Measurements from ENCODE around the gene SULT1B1. TPM values are rescaled to one million over a fixed set of nuclear protein-coding genes. Genes with fewer than 3 reads are reported as not detected.

Gene SULT1B1
- total RNA-seq, 2 experiments from 2014 or later = 0.08 TPM; not detected in 1

- CTCF ChIA-PET (ENCODE audit: unreplicated experiment) = no interaction called here
Observed at GRCh38 chr4:69731241-69731640, 29.2 kb downstream of the SULT1B1 start.

GRCh38 chr4:69730002-69730401, 30.4 kb downstream of the SULT1B1 start:
- H3K9me3 ChIP-seq (ENCODE audit: low read length) = no peaks in the 10 kb centered on the region
- no peak overlapping the region for H2AFZ ChIP-seq (ENCODE audit: low read length)
- no peak overlapping the region for H3K4me3 ChIP-seq (ENCODE audit: low read depth, low read length, poor library complexity, severe bottlenecking)
- ChIA-PET POLR2A (no interaction called here), CTCF (ENCODE audit: unreplicated experiment) (no interaction called here)
- no peaks in the 10 kb centered on the region for H3K4me1 ChIP-seq (ENCODE audit: insufficient read depth, low read length, poor library complexity, severe bottlenecking)
- H3K79me2 ChIP-seq (ENCODE audit: insufficient read depth, low read depth, low read length) = no peaks in the 10 kb centered on the region
- BruUV-seq (replicated peaks) = no TSS peak
- H3K9me2 ChIP-seq (ENCODE audit: insufficient read depth, low read length) = no peaks in the 10 kb centered on the region
- no peak for TF ChIP-seq CTCF (conservative IDR thresholded peaks at IDR 0.05; ENCODE audit: low read length)
- no peak for TF ChIP-seq EZH2phosphoT487 (IDR thresholded peaks at IDR 0.05; ENCODE audit: borderline replicate concordance, low read depth, low read length)
- H3K36me3 ChIP-seq (ENCODE audit: insufficient read depth, low read length) = no peaks in the 10 kb centered on the region
- intact Hi-C loops (cut with micrococcal nuclease; ENCODE audit: unreplicated experiment) = no loop called here
- H3K27ac ChIP-seq (ENCODE audit: low read depth, low read length, poor library complexity, severe bottlenecking) = no peak overlapping the region
- H4K20me1 ChIP-seq (ENCODE audit: insufficient read depth, low read length) = no peaks in the 10 kb centered on the region
- no peak overlapping the region for H3K4me2 ChIP-seq (ENCODE audit: low read length)
- no peak for DNase-seq (ENCODE audit: low spot score)

More at GRCh38 chr4:69731241-69731640, 29.2 kb downstream of the SULT1B1 start:
- H3K9me2 ChIP-seq (ENCODE audit: insufficient read depth, low read length) = no peaks in the 10 kb centered on the region
- no peak for TF ChIP-seq CTCF (conservative IDR thresholded peaks at IDR 0.05; ENCODE audit: low read length)
- no peak for TF ChIP-seq EZH2phosphoT487 (IDR thresholded peaks at IDR 0.05; ENCODE audit: borderline replicate concordance, low read depth, low read length)
- no TSS peak for BruUV-seq (replicated peaks)
- H2AFZ ChIP-seq (ENCODE audit: low read length) = no peak overlapping the region
- no peaks in the 10 kb centered on the region for H4K20me1 ChIP-seq (ENCODE audit: insufficient read depth, low read length)
- POLR2A ChIA-PET = no interaction called here
- H3K4me2 ChIP-seq (ENCODE audit: low read length) = no peak overlapping the region
- no peaks in the 10 kb centered on the region for H3K36me3 ChIP-seq (ENCODE audit: insufficient read depth, low read length)
- H3K79me2 ChIP-seq (ENCODE audit: insufficient read depth, low read depth, low read length) = no peaks in the 10 kb centered on the region
- intact Hi-C loops (cut with micrococcal nuclease; ENCODE audit: unreplicated experiment) = no loop called here
- DNase-seq (ENCODE audit: low spot score) = no peak
- no peaks in the 10 kb centered on the region for H3K4me1 ChIP-seq (ENCODE audit: insufficient read depth, low read length, poor library complexity, severe bottlenecking)
- no peak overlapping the region for H3K27ac ChIP-seq (ENCODE audit: low read depth, low read length, poor library complexity, severe bottlenecking)
- no peaks in the 10 kb centered on the region for H3K9me3 ChIP-seq (ENCODE audit: low read length)
- no peak overlapping the region for H3K4me3 ChIP-seq (ENCODE audit: low read depth, low read length, poor library complexity, severe bottlenecking)

- no TSS peak for BruUV-seq (replicated peaks)
- H3K9me2 ChIP-seq (ENCODE audit: insufficient read depth, low read length) = no peaks in the 10 kb centered on the region
- no peaks in the 10 kb centered on the region for H4K20me1 ChIP-seq (ENCODE audit: insufficient read depth, low read length)
- H3K9me3 ChIP-seq (ENCODE audit: low read length) = no peaks in the 10 kb centered on the region
- no peak overlapping the region for H3K4me3 ChIP-seq (ENCODE audit: low read depth, low read length, poor library complexity, severe bottlenecking)
- ChIA-PET CTCF (ENCODE audit: unreplicated experiment) (no interaction called here), POLR2A (interaction anchor here (0.6 kb wide), 1 partner anchor 46 kb away, joined by 3 read pairs; no protein-coding TSS in a partner anchor)
- no peak overlapping the region for H3K27ac ChIP-seq (ENCODE audit: low read depth, low read length, poor library complexity, severe bottlenecking)
- TF ChIP-seq EZH2phosphoT487 (IDR thresholded peaks at IDR 0.05; ENCODE audit: borderline replicate concordance, low read depth, low read length) (no peak), CTCF (conservative IDR thresholded peaks at IDR 0.05; ENCODE audit: low read length) (no peak)
- intact Hi-C loops (cut with micrococcal nuclease; ENCODE audit: unreplicated experiment) = no loop called here
- H3K4me2 ChIP-seq (ENCODE audit: low read length) = no peak overlapping the region
- no peaks in the 10 kb centered on the region for H3K36me3 ChIP-seq (ENCODE audit: insufficient read depth, low read length)
- H3K4me1 ChIP-seq (ENCODE audit: insufficient read depth, low read length, poor library complexity, severe bottlenecking) = no peaks in the 10 kb centered on the region
- no peak overlapping the region for H2AFZ ChIP-seq (ENCODE audit: low read length)
- no peak for DNase-seq (ENCODE audit: low spot score)
- no peaks in the 10 kb centered on the region for H3K79me2 ChIP-seq (ENCODE audit: insufficient read depth, low read depth, low read length)
Observed at GRCh38 chr4:69727926-69728325, 32.5 kb downstream of the SULT1B1 start.
